ENCODE data around the gene OTULINL.
A peak's percentile ranks its signal among the peaks of the same experiment; 100 is the strongest.

The OTULINL gene

GRCh38 chr5:14581891-14582796, 552 bp downstream of the OTULINL start (continued):
- TF ChIP-seq ZNF692 (tag by site-specific recombination; IDR thresholded peaks at IDR 0.05) (peak; percentile 57), ZNF18 (tag by site-specific recombination; IDR thresholded peaks at IDR 0.05) (peak; percentile 37), ZBTB48 (tag by site-specific recombination; IDR thresholded peaks at IDR 0.05) (peak; percentile 76), ZNF660 (tag by site-specific recombination; IDR thresholded peaks at IDR 0.05) (peak; percentile 39; the same call in 1 of the 2 replicates), SP7 (tag by site-specific recombination; IDR thresholded peaks at IDR 0.05) (no peak; the same call in 1 of the 2 replicates), KLF1 (tag by site-specific recombination; IDR thresholded peaks at IDR 0.05) (peak; percentile 37)

GRCh38 chr5:14582797-14583137, 1.2 kb downstream of the OTULINL start:
- peaks cover 13% of the 10 kb centered on the region for H3K4me1 ChIP-seq (ENCODE audit: control insufficient read depth, insufficient read depth, low read length)
- no peaks in the 10 kb centered on the region for H3K9me3 ChIP-seq (ENCODE audit: control insufficient read depth, insufficient read depth, low read depth, low read length)
- TF ChIP-seq ZNF394 (tag by site-specific recombination; IDR thresholded peaks at IDR 0.05; ENCODE audit: borderline replicate concordance) (no peak; the same call in 1 of the 2 replicates), ZNF510 (tag by site-specific recombination; IDR thresholded peaks at IDR 0.05; ENCODE audit: insufficient replicate concordance) (no peak), ZNF433 (tag by site-specific recombination; IDR thresholded peaks at IDR 0.05; ENCODE audit: low read depth) (no peak), ZNF362 (tag by site-specific recombination; IDR thresholded peaks at IDR 0.05) (0 out of 2 replicates have a peak, but pooled peaks have one; percentile 92), ZFP3 (tag by site-specific recombination; IDR thresholded peaks at IDR 0.05; ENCODE audit: low read depth) (no peak), ZNF792 (tag by site-specific recombination; IDR thresholded peaks at IDR 0.05) (no peak), ZNF184 (tag by site-specific recombination; IDR thresholded peaks at IDR 0.05) (no peak), CTCF (tag by site-specific recombination; IDR thresholded peaks at IDR 0.05) (peak; percentile 46; the same call in 1 of the 2 replicates), SCRT1 (tag by site-specific recombination; IDR thresholded peaks at IDR 0.05; ENCODE audit: borderline replicate concordance) (no peak), ZSCAN5A (tag by site-specific recombination; IDR thresholded peaks at IDR 0.05) (no peak)
- no peak overlapping the region for H3K27ac ChIP-seq (ENCODE audit: extremely low read depth, low read depth, low read length)
- CTCF ChIA-PET: interaction anchor here (0.6 kb wide), 2 partner anchors 11 to 164 kb away, joined by 3 to 4 read pairs; no protein-coding TSS in a partner anchor
- peaks cover 0 to 8% of the 10 kb centered on the region in 2 experiments; a peak in 1 of 3 replicates for H3K36me3 ChIP-seq (ENCODE audit: control insufficient read depth in 2 of 2, insufficient read depth in 1 of 2, low read length in 2 of 2)
- H3K4me3 ChIP-seq (ENCODE audit: low read depth, low read length): no peak overlapping the region
- POLR2A ChIA-PET: interaction anchor here (0.6 to 0.7 kb wide), 3 partner anchors 52 to 1169 kb away, joined by 3 to 11 read pairs (median 9); no protein-coding TSS in a partner anchor
